ENCODE results near the gene CD109. TPM values are rescaled to one million over a fixed set of nuclear protein-coding genes. Genes with fewer than 3 reads are reported as not detected.

Gene CD109
- total RNA-seq, result 14.3 and 18.0 TPM in 2 replicates
- long read RNA-seq, full-length matches to known transcripts, result 5 of 40 reads
- long read RNA-seq, partial matches to known transcripts, result 26 of 40 reads
- long read RNA-seq, other reads (novel, unspliced or antisense), result 9 of 40 reads

DNA sequence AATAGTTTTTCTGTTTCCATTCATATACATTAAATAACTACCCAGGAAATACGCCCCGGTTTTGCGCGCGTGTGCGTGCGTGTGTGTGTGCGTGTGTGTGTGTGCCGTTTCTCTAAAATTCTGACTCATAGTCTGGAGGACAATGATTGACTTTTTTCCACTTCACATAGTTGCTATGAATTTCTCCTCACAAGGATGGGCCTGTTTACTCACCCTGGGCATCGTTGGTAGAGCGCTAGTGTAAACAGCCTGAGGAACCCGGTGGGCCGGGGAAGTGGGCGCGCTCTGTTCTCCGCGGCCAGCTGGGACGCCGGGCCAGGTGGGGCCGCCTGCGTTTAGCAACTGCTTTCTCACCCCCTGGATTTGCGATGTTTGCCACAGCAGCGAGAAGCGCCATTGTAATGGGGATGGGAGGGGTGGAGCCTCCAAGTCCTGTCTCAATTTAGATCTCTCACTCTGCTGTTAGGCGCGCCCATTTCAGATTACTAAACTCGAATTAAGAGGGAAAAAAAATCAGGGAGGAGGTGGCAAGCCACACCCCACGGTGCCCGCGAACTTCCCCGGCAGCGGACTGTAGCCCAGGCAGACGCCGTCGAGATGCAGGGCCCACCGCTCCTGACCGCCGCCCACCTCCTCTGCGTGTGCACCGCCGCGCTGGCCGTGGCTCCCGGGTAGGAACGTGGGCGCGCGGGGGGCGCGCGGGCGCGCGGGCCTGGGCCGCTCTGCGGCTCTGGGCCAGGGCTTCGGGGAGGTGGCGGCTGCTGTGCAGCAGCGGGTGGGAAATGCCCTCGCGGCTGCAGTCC lies at the start of gene CD109:
TSS of gene CD109 (plus strand) at position 585 of the 803 bp plus-strand sequence. CDS start at position 598, 13 bp downstream.
- DNase-seq (ENCODE audit: extremely low spot score, unreplicated experiment), result no peak
- Mint-ChIP-seq H3K27me3 (ENCODE audit: unreplicated experiment) (no peaks in the 10 kb centered on the region), H3K27ac (ENCODE audit: unreplicated experiment) (peak within 1 kb of the TSS; percentile 93), H3K9me3 (ENCODE audit: unreplicated experiment) (peaks cover 5% of the 10 kb centered on the region), H3K4me3 (ENCODE audit: unreplicated experiment) (peak within 1 kb of the TSS; percentile 76), H3K4me1 (ENCODE audit: unreplicated experiment) (peaks cover 38% of the 10 kb centered on the region), H3K36me3 (ENCODE audit: unreplicated experiment) (peaks cover 5% of the 10 kb centered on the region)
- TF ChIP-seq CTCF (IDR thresholded peaks at IDR 0.05), result no peak

DNA sequence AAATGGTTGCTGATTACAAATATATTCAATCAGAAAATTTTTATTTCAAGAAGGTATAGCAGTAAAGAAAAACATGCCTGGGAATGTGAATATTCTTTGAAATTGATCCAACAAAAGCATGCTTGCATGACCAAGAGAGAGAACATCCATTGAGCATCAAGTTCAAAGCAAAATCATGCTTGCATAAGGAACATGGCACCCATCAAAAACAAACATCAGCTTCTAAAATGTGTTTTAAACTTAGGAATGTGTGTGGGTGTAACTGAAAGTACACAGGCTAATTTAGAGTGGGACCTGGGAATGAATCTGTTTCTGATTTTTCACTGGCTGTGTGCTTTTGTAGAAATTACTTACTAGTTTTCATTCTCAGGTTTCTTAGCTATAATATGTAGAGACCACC lies 47.8 kb upstream of the CD109 start:
- H3K9me3 Mint-ChIP-seq (ENCODE audit: unreplicated experiment), result no peaks in the 10 kb centered on the region
- H3K36me3 Mint-ChIP-seq (ENCODE audit: unreplicated experiment), result peaks cover 4% of the 10 kb centered on the region
- peaks cover 28% of the 10 kb centered on the region for H3K4me1 Mint-ChIP-seq (ENCODE audit: unreplicated experiment)
- TF ChIP-seq CTCF (IDR thresholded peaks at IDR 0.05), result no peak
- H3K4me3 Mint-ChIP-seq (ENCODE audit: unreplicated experiment), result no peak overlapping the region
- H3K27me3 Mint-ChIP-seq (ENCODE audit: unreplicated experiment), result no peaks in the 10 kb centered on the region
- no peak overlapping the region for H3K27ac Mint-ChIP-seq (ENCODE audit: unreplicated experiment)
- no peak for DNase-seq (ENCODE audit: extremely low spot score, unreplicated experiment)

DNA sequence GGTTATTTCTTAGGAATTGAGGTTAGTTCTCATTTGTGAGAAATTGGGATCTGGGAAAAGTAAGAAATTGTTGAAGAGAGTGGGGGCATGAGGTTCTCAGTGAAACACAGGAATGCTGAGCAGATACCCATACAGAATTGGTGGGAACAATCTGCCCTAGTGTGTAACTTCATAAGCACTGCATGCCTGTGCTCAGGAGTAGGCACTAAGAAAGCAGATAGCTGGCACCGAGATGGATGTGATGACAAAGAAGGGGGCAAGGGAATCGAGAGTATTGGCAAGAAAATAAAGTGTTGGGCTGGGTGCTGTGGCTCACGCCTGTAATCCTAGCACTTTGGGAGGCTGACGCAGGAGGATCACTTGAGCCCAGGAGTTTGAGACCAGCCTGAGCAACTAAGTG lies 46.2 kb upstream of the CD109 start:
- no peak overlapping the region for H3K27ac Mint-ChIP-seq (ENCODE audit: unreplicated experiment)

GRCh38 chr6:73652637-73653570 lies 43.1 kb upstream of the CD109 start:
- Mint-ChIP-seq H3K27ac (ENCODE audit: unreplicated experiment) (peak overlapping the region; percentile 85), H3K9me3 (ENCODE audit: unreplicated experiment) (no peaks in the 10 kb centered on the region), H3K27me3 (ENCODE audit: unreplicated experiment) (no peaks in the 10 kb centered on the region), H3K4me1 (ENCODE audit: unreplicated experiment) (peaks cover 31% of the 10 kb centered on the region), H3K36me3 (ENCODE audit: unreplicated experiment) (peaks cover 4% of the 10 kb centered on the region), H3K4me3 (ENCODE audit: unreplicated experiment) (peak overlapping the region; percentile 94)
- DNase-seq (ENCODE audit: extremely low spot score, unreplicated experiment), result peak; percentile 81
- TF ChIP-seq CTCF (IDR thresholded peaks at IDR 0.05), result peak; percentile 51

More for the DNA sequence above, 46.2 kb upstream of the CD109 start:
- no peaks in the 10 kb centered on the region for H3K9me3 Mint-ChIP-seq (ENCODE audit: unreplicated experiment)
- no peaks in the 10 kb centered on the region for H3K27me3 Mint-ChIP-seq (ENCODE audit: unreplicated experiment)
- peaks cover 34% of the 10 kb centered on the region for H3K4me1 Mint-ChIP-seq (ENCODE audit: unreplicated experiment)
- H3K36me3 Mint-ChIP-seq (ENCODE audit: unreplicated experiment), result peaks cover 4% of the 10 kb centered on the region
- no peak overlapping the region for H3K4me3 Mint-ChIP-seq (ENCODE audit: unreplicated experiment)
- TF ChIP-seq CTCF (IDR thresholded peaks at IDR 0.05), result no peak
- DNase-seq (ENCODE audit: extremely low spot score, unreplicated experiment), result no peak
